ENCODE measurements around the gene ZNF580. TPM values are rescaled to one million over a fixed set of nuclear protein-coding genes. Genes with fewer than 3 reads are reported as not detected.

Gene ZNF580
- total RNA-seq, 1 experiment from 2014 or later = 32.0 TPM

GRCh38 chr19:55647732-55648584 is 7.2 kb downstream of the ZNF580 start, which contains the start of gene CCDC106 (continued):
- TF ChIP-seq ATF2 (CRISPR knock-in tag; IDR thresholded peaks at IDR 0.05; ENCODE audit: borderline replicate concordance, low read depth) = no peak
- TF ChIP-seq, protein P1, sequence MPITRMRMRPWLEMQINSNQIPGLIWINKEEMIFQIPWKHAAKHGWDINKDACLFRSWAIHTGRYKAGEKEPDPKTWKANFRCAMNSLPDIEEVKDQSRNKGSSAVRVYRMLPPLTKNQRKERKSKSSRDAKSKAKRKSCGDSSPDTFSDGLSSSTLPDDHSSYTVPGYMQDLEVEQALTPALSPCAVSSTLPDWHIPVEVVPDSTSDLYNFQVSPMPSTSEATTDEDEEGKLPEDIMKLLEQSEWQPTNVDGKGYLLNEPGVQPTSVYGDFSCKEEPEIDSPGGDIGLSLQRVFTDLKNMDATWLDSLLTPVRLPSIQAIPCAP (CRISPR knock-in tag; IDR thresholded peaks at IDR 0.05) = no peak
- 0 out of 2 replicates have a peak, but pooled peaks have one; percentile 12 for TF ChIP-seq FOXP1 (CRISPR knock-in tag; IDR thresholded peaks at IDR 0.05; ENCODE audit: borderline replicate concordance)
- 0 out of 2 replicates have a peak, but pooled peaks have one; percentile 26 for TF ChIP-seq KAT7 (CRISPR knock-in tag; IDR thresholded peaks at IDR 0.05; ENCODE audit: borderline replicate concordance)
- TF ChIP-seq IRF2 (CRISPR knock-in tag; IDR thresholded peaks at IDR 0.05; ENCODE audit: borderline replicate concordance, low read depth) = no peak
- TF ChIP-seq NFYB (CRISPR knock-in tag; conservative IDR thresholded peaks at IDR 0.05; ENCODE audit: low read depth) = no peak
- no peak for TF ChIP-seq PRRX2 (CRISPR knock-in tag; IDR thresholded peaks at IDR 0.05)
- TF ChIP-seq EMX1 (CRISPR knock-in tag; IDR thresholded peaks at IDR 0.05) = no peak
- TF ChIP-seq SMAD3 (CRISPR knock-in tag; IDR thresholded peaks at IDR 0.05; ENCODE audit: borderline replicate concordance) = no peak
- TF ChIP-seq ESRRA (CRISPR knock-in tag; IDR thresholded peaks at IDR 0.05; ENCODE audit: borderline replicate concordance) = no peak
- TF ChIP-seq ARID4B (CRISPR knock-in tag; IDR thresholded peaks at IDR 0.05; ENCODE audit: borderline replicate concordance) = 0 out of 2 replicates have a peak, but pooled peaks have one; percentile 42
- TF ChIP-seq, protein P2, sequence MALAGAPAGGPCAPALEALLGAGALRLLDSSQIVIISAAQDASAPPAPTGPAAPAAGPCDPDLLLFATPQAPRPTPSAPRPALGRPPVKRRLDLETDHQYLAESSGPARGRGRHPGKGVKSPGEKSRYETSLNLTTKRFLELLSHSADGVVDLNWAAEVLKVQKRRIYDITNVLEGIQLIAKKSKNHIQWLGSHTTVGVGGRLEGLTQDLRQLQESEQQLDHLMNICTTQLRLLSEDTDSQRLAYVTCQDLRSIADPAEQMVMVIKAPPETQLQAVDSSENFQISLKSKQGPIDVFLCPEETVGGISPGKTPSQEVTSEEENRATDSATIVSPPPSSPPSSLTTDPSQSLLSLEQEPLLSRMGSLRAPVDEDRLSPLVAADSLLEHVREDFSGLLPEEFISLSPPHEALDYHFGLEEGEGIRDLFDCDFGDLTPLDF (CRISPR knock-in tag; IDR thresholded peaks at IDR 0.05) = no peak
- no peak for TF ChIP-seq MLX (CRISPR knock-in tag; IDR thresholded peaks at IDR 0.05)
- peak; percentile 64; the same call in 1 of the 2 replicates for TF ChIP-seq MAX (CRISPR knock-in tag; IDR thresholded peaks at IDR 0.05)
- no peak for TF ChIP-seq CREB1 (CRISPR knock-in tag; IDR thresholded peaks at IDR 0.05)
- TF ChIP-seq, protein P3, sequence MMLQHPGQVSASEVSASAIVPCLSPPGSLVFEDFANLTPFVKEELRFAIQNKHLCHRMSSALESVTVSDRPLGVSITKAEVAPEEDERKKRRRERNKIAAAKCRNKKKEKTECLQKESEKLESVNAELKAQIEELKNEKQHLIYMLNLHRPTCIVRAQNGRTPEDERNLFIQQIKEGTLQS (CRISPR knock-in tag; conservative IDR thresholded peaks at IDR 0.05) = no peak
- 0 out of 2 replicates have a peak, but pooled peaks have one; percentile 41 for TF ChIP-seq SMAD4 (CRISPR knock-in tag; IDR thresholded peaks at IDR 0.05)
- TF ChIP-seq ZNF263 (CRISPR knock-in tag; IDR thresholded peaks at IDR 0.05; ENCODE audit: low read depth) = no peak
- no peak for TF ChIP-seq GTF2I (CRISPR knock-in tag; conservative IDR thresholded peaks at IDR 0.05)
- TF ChIP-seq, protein P4, sequence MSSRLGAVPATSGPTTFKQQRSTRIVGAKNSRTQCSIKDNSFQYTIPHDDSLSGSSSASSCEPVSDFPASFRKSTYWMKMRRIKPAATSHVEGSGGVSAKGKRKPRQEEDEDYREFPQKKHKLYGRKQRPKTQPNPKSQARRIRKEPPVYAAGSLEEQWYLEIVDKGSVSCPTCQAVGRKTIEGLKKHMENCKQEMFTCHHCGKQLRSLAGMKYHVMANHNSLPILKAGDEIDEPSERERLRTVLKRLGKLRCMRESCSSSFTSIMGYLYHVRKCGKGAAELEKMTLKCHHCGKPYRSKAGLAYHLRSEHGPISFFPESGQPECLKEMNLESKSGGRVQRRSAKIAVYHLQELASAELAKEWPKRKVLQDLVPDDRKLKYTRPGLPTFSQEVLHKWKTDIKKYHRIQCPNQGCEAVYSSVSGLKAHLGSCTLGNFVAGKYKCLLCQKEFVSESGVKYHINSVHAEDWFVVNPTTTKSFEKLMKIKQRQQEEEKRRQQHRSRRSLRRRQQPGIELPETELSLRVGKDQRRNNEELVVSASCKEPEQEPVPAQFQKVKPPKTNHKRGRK (CRISPR knock-in tag; IDR thresholded peaks at IDR 0.05; ENCODE audit: borderline replicate concordance) = no peak
- TF ChIP-seq, protein P5, sequence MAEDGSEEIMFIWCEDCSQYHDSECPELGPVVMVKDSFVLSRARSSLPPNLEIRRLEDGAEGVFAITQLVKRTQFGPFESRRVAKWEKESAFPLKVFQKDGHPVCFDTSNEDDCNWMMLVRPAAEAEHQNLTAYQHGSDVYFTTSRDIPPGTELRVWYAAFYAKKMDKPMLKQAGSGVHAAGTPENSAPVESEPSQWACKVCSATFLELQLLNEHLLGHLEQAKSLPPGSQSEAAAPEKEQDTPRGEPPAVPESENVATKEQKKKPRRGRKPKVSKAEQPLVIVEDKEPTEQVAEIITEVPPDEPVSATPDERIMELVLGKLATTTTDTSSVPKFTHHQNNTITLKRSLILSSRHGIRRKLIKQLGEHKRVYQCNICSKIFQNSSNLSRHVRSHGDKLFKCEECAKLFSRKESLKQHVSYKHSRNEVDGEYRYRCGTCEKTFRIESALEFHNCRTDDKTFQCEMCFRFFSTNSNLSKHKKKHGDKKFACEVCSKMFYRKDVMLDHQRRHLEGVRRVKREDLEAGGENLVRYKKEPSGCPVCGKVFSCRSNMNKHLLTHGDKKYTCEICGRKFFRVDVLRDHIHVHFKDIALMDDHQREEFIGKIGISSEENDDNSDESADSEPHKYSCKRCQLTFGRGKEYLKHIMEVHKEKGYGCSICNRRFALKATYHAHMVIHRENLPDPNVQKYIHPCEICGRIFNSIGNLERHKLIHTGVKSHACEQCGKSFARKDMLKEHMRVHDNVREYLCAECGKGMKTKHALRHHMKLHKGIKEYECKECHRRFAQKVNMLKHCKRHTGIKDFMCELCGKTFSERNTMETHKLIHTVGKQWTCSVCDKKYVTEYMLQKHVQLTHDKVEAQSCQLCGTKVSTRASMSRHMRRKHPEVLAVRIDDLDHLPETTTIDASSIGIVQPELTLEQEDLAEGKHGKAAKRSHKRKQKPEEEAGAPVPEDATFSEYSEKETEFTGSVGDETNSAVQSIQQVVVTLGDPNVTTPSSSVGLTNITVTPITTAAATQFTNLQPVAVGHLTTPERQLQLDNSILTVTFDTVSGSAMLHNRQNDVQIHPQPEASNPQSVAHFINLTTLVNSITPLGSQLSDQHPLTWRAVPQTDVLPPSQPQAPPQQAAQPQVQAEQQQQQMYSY (CRISPR knock-in tag; IDR thresholded peaks at IDR 0.05) = peak; percentile 20; the same call in 1 of the 2 replicates
- no peak for TF ChIP-seq NFE2L1 (CRISPR knock-in tag; IDR thresholded peaks at IDR 0.05)
- TF ChIP-seq ZNF138 (CRISPR knock-in tag; conservative IDR thresholded peaks at IDR 0.05) = no peak

Data from WTC11 (cell line).